ENCODE measurements around the gene ZGPAT.
"Not testable (repeated sequence)": the region's sequence is repeated elsewhere in the genome, so short reads cannot be mapped to it uniquely, and the experiment has no call there.

Gene ZGPAT

DNA sequence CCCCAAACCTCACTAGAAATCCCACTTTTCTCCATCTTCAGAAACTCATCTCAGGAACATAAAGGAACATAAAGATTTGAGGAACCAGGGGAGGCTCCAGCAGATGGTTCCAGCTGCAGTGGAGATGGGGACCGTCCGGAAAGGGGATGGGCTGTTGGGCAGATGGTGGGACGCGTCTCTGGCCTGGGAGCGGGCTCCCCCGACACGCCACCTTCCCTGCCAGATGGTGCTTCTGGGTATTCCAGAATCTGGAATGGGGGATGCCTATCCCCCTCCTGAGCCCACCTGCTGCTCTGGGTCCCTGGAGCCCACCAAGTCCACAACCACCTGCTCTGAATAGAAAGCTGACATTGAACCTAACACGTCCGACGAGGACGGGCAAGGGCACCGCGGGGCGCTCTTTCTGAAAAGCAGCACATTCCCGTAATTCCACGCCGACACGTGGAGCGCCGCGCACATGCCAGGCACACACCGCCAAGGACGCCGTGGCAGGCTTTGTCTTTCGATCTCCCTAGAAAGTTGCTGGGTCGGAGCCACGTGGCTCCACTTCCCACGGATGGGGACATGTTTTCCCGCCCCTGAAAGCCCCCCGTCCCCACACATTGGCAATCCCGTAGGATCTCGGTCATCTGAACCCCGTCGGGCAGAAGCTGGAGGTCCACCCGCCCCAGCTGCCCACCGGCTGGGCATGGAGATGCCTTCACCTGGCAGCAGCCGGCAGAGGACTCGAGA is 59.0 kb downstream of the ZGPAT start:
- DNase-seq, result no peak

DNA sequence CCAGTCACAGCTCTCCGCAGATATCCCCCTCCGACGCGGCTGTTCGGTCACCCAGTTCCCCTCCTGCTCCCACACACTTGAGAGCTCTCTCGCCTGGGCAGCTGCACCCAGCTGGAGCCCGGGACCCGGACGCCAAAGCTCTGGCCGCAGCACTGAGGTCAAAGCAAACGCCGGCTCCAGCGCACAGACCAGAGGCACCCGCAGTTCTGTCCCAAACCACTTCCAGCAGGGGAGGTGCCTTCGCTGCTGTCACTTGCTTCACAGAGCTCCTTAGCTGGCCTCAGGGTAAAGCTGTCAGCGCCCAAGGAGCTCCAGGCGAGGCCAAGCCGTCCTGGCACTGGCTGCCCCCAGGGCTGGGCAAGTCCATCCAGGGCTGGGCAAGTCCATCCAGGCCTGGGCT is 59.6 kb downstream of the ZGPAT start:
- no peak for DNase-seq

DNA sequence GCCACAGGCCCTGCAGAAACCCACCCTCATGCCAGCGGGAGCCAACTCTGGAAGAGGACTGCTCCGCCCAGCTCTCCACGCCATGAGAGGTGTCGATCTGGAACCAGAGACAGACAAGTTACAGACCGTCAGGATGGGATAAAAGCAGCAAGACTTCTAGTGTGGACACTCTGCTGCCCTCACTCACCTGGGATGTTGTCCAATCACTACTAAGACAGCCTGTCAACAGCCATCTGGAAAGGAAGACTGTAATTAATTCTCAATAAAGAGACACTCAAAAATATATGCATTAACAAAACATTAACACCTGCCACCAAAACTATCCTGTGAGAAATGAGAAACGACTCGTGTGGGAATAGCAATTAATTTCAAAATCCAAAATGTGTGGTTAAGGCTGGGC is 60.0 kb downstream of the ZGPAT start:
- DNase-seq, result no peak

- DNase-seq, result no peak
Observed at GRCh38 chr20:63768591-63769515, 61.0 kb downstream of the ZGPAT start.

GRCh38 chr20:63769891-63770474 is 62.1 kb downstream of the ZGPAT start:
- DNase-seq, result no peak

GRCh38 chr20:63771046-63771707 is 63.3 kb downstream of the ZGPAT start:
- no peak for DNase-seq

DNA sequence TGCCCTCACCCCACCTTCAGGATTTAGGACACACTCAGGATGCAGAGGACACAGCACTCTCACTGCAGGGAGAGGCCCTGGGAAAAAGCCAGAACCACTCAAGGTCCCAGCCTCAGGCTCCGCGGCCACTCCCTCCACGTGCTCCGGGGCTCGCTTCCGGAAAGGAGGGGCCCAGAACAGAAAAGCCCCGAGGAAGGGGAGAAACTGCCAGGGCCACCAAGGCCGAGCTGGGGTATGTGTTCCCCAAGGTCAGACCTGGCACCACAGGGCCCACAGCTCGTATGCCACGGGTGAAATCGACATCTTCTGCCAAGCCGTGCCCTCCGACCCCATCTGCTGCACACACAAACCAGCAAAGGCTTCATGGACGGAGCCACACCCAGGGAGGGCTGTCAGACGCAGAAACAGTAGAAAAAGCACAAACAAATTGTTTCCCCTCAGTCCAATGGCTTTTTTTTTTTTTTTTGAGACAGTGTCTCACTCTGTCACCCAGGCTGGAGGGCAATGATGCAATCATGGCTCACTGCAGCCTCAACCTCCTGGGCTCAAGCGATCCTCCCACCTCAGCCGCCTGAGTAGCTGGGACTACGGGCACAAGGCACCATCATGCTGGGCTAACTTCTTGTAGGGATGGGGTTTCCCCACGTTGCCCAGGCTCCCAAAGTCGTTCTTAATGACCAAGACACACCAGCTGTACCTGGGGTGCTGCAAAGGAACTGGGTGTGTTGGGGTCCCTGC is 65.1 kb downstream of the ZGPAT start:
- DNase-seq, result no peak

- DNase-seq, result no peak
Observed at GRCh38 chr20:63773571-63774241, 65.9 kb downstream of the ZGPAT start.

DNA sequence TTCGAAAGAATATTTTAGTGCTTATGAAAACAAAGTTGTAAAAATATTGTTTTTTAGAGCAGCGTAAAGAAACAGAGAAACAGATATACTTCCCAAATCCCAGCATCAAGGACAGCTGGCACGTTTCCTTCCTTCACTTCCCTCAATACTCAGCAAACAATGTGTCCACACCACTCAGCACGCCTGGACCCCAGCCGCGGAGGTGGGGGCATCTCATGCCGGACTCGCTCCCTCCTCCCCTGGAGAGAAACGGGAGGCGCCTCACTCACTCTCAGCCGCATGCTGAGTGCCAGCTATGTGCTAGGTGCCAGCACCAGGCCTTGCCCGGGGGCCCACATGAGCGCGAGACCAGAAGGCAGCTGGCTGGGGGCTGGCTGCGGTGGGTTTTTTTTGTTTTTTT is 66.5 kb downstream of the ZGPAT start:
- DNase-seq, result no peak

DNA sequence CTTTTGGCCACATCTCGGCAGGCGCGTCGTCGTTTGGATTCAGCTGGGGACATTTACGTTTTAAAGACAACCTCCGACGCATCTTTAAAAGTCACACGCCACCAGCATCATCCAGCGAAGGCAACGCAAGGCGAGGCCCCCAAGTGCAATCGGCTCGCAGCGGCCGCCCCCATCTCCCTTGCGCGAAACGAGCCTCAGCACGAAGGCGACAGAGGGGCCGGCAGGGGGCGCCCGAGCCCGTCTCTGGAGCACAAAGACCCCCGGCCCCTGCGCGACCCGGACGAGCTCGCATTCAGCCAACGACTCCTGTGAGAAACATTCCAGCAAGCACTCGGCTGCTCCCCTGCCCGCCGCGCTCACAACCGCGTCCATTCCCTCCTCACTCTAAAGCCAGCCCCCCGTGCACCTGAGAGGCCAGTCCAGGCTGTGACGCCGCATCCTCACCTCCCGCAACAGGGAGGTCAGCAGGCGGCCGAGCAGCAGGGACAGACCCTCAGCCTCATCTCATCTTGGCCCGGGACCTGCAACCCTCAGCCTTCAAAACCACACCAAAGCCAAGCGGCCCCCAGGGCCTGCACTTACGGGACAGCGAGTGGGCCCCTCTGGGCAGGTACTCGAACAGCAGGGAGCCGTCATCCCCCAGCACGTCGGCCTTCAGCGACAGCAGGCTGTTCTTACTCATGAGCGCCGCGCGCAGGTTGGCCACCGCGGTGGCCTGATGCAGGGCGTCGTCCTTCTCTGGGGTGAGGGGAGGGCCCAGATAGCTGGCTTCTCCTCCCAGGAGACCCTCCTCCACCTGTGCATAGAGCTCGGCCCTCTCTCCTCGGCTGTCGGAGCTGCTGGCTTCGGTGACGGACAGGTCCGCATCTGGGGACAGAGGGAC is 67.5 kb downstream of the ZGPAT start:
- peak; percentile 41 for DNase-seq

DNA sequence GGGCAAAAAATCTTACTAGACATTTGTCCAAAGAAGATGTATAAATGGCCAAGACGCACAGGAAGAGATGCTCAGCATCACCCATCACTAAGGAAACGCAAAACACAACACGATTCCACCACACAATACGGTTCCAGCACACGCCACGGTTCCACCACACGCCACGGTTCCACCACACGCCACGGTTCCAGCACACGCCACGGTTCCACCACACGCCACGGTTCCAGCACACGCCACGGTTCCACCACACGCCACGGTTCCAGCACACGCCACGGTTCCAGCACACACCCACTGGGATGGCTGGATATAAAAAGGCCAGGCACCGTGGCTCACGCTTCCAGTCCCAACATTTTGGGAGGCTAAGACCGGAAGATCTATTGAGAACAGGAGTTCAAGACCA is 69.0 kb downstream of the ZGPAT start:
- DNase-seq, result not testable (repeated sequence)

- no peak for DNase-seq
Observed at GRCh38 chr20:63777614-63778013, 69.8 kb downstream of the ZGPAT start.

- no peak for DNase-seq
Observed at GRCh38 chr20:63778034-63778752, 70.4 kb downstream of the ZGPAT start.

DNA sequence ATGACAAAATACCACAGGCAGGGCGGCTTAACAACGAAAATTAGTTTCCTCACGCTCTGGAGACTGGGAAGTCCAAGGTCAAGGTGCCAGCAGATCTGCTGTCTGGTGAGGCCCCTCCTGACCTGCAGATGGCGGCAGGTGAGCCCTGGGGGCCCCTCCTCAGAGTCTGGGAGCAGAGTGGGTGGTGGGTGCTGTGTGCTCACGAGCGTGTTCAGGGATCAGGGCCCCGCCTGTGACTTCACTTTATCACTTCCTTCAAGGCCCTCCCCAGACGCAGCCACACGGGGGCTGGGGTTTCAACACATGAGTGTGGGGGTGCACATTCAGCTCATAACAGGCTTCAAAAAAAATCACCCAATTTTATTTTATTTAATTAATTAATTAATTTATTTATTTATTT is 71.0 kb downstream of the ZGPAT start:
- DNase-seq, result peak; percentile 30

DNA sequence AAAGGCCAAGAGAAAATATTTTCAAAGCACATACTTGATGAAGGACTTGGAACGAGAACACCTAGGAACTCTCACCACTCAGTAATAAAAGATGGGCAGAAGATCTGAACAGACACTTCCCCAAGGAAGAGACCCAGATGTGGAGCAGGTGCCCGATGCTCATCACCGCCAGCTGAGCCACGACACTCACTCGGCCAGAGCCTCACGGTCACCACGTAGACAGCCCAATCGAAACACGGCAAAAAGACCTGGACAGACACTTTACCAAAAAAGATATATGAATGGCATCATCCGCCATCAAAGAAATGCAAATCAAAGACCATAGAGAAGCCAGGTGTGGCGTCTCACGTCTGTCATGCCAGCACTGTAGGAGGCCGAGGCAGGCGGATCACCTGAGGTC is 73.3 kb downstream of the ZGPAT start:
- no peak for DNase-seq

- no peak for DNase-seq
Observed at GRCh38 chr20:63782051-63782471, 74.2 kb downstream of the ZGPAT start.

DNA sequence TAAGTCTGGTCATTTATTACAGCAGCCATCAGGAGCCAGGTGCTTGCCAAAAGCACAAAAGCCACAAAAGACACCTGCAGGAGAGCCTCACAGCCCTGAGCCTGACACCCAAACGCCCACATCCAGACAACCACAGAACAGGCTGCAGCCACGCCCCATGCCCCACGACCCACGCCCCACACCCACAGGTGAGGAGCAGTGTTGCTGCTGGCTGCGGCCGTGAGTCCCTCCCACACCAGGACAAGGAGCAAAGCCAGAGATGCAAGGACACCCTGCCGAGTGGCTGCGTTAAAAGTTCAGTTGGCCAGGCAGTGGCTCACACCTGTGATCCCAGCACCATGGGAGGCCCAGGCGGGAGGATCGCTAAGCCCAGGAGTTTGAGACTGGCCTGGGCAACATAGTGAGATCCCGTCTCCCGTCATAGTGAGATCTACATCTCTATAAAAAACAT is 74.7 kb downstream of the ZGPAT start:
- no peak for DNase-seq

GRCh38 chr20:63783970-63784369 is 76.1 kb downstream of the ZGPAT start:
- no peak for DNase-seq

GRCh38 chr20:63785691-63786131 is 77.9 kb downstream of the ZGPAT start:
- DNase-seq, result no peak

Measured in hematopoietic multipotent progenitor cell treated with erythropoietin and hydrocortisone succinate and interleukin-3 and kit ligand, for 4 days (in vitro differentiated cells).